HG03103 (cell line): Measurements from ENCODE around the gene ZFPL1.

Experiments used
- ATAC-seq: cut with Tn5 transposase; IDR thresholded peaks from one replicate; pipeline ENCODE4 v1.9.1; 2021; ENCODE audit warnings: low read depth; ENCODE audit not compliant: unreplicated experiment

The ZFPL1 gene

GRCh38 chr11:65059959-65060824, 23.8 kb upstream of the ZFPL1 start:
- no peak for ATAC-seq

GRCh38 chr11:65060913-65061408, 23.1 kb upstream of the ZFPL1 start:
- ATAC-seq = no peak

- no peak for ATAC-seq
Observed at GRCh38 chr11:65063532-65063931, 20.5 kb upstream of the ZFPL1 start.

- ATAC-seq = no peak
Observed at GRCh38 chr11:65064847-65065240, 19.2 kb upstream of the ZFPL1 start.

- ATAC-seq = no peak
Observed at GRCh38 chr11:65065851-65066250, 18.2 kb upstream of the ZFPL1 start.

GRCh38 chr11:65066315-65066714, 17.7 kb upstream of the ZFPL1 start:
- ATAC-seq = no peak

- no peak for ATAC-seq
Observed at GRCh38 chr11:65066805-65067291, 17.2 kb upstream of the ZFPL1 start.

GRCh38 chr11:65067446-65067845, 16.6 kb upstream of the ZFPL1 start:
- ATAC-seq = no peak

- no peak for ATAC-seq
Observed at GRCh38 chr11:65069217-65069616, 14.8 kb upstream of the ZFPL1 start.

GRCh38 chr11:65071907-65072630, 12.0 kb upstream of the ZFPL1 start:
- no peak for ATAC-seq

- ATAC-seq = no peak
Observed at GRCh38 chr11:65072631-65072966, 11.4 kb upstream of the ZFPL1 start.

GRCh38 chr11:65077451-65077850, 6.6 kb upstream of the ZFPL1 start:
- no peak for ATAC-seq

- ATAC-seq = no peak
Observed at GRCh38 chr11:65078151-65078550, 5.9 kb upstream of the ZFPL1 start.

- ATAC-seq = no peak
Observed at GRCh38 chr11:65078786-65079342, 5.2 kb upstream of the ZFPL1 start.

GRCh38 chr11:65083134-65083833, 738 bp upstream of the ZFPL1 start:
- ATAC-seq = no peak

- ATAC-seq = no peak
Observed at GRCh38 chr11:65084598-65085375, 765 bp downstream of the ZFPL1 start.

GRCh38 chr11:65085446-65085845, 1.4 kb downstream of the ZFPL1 start:
- no peak for ATAC-seq

GRCh38 chr11:65086809-65087208, 2.8 kb downstream of the ZFPL1 start:
- no peak for ATAC-seq

GRCh38 chr11:65087216-65087615, 3.2 kb downstream of the ZFPL1 start:
- no peak for ATAC-seq

- ATAC-seq = no peak
Observed at GRCh38 chr11:65087827-65088226, 3.8 kb downstream of the ZFPL1 start.
